ENCODE results near the gene LGALSL.
A peak's percentile ranks its signal among the peaks of the same experiment; 100 is the strongest.

LGALSL gene

GRCh38 chr2:64453770-64454385 lies at the start of gene LGALSL:
Gene LGALSL (plus strand): TSS chr2:64454162. CDS start chr2:64454546, 384 bp downstream.
- peak; percentile 54 for DNase-seq (ENCODE audit: low spot score)

- DNase-seq (ENCODE audit: low spot score): no peak
These were observed 49.2 kb upstream of the LGALSL start for GRCh38 chr2:64404743-64405142.

GRCh38 chr2:64405581-64406406 lies 48.2 kb upstream of the LGALSL start:
- no peak for DNase-seq (ENCODE audit: low spot score)

GRCh38 chr2:64406407-64406774 lies 47.6 kb upstream of the LGALSL start:
- DNase-seq (ENCODE audit: low spot score): no peak

- no peak for DNase-seq (ENCODE audit: low spot score)
These were observed 45.9 kb upstream of the LGALSL start for GRCh38 chr2:64408031-64408430.

GRCh38 chr2:64410671-64411070 lies 43.3 kb upstream of the LGALSL start:
- DNase-seq (ENCODE audit: low spot score): no peak

- DNase-seq (ENCODE audit: low spot score): no peak
These were observed 41.3 kb upstream of the LGALSL start for GRCh38 chr2:64412671-64413070.

- DNase-seq (ENCODE audit: low spot score): no peak
These were observed 39.1 kb upstream of the LGALSL start for GRCh38 chr2:64414736-64415435.

GRCh38 chr2:64417624-64418023 lies 36.3 kb upstream of the LGALSL start:
- DNase-seq (ENCODE audit: low spot score): no peak

GRCh38 chr2:64419596-64420165 lies 34.3 kb upstream of the LGALSL start:
- no peak for DNase-seq (ENCODE audit: low spot score)

- DNase-seq (ENCODE audit: low spot score): peak; percentile 36
These were observed 33.3 kb upstream of the LGALSL start for GRCh38 chr2:64420677-64421076.

GRCh38 chr2:64421201-64421600 lies 32.8 kb upstream of the LGALSL start:
- no peak for DNase-seq (ENCODE audit: low spot score)

GRCh38 chr2:64422466-64422865 lies 31.5 kb upstream of the LGALSL start:
- no peak for DNase-seq (ENCODE audit: low spot score)

- no peak for DNase-seq (ENCODE audit: low spot score)
These were observed 30.7 kb upstream of the LGALSL start for GRCh38 chr2:64423303-64423702.

- no peak for DNase-seq (ENCODE audit: low spot score)
These were observed 29.5 kb upstream of the LGALSL start for GRCh38 chr2:64424416-64424987.

- DNase-seq (ENCODE audit: low spot score): no peak
These were observed 27.6 kb upstream of the LGALSL start for GRCh38 chr2:64426183-64426952.

- DNase-seq (ENCODE audit: low spot score): no peak
These were observed 19.8 kb upstream of the LGALSL start for GRCh38 chr2:64434039-64434657.

- DNase-seq (ENCODE audit: low spot score): no peak
These were observed 16.1 kb upstream of the LGALSL start for GRCh38 chr2:64437883-64438282.

GRCh38 chr2:64439194-64439593 lies 14.8 kb upstream of the LGALSL start:
- no peak for DNase-seq (ENCODE audit: low spot score)

- no peak for DNase-seq (ENCODE audit: low spot score)
These were observed 13.1 kb upstream of the LGALSL start for GRCh38 chr2:64440843-64441242.

- DNase-seq (ENCODE audit: low spot score): no peak
These were observed 11.7 kb upstream of the LGALSL start for GRCh38 chr2:64442277-64442676.

All from Ammon's horn (tissue), 1 donor.